Heart right ventricle (tissue), 16 donors: ENCODE measurements around the gene ROBO1. TPM values are rescaled to one million over a fixed set of nuclear protein-coding genes. Genes with fewer than 3 reads are reported as not detected.

ENCODE experiments used
- ATAC-seq, 8 donors: fragments of 200-7000 bp; cut with Tn5 transposase; one replicate each; pipeline ENCODE4 v1.9.1; 2020; ENCODE audit warnings: mild to moderate bottlenecking in 8 of 8, moderate library complexity in 8 of 8, moderate number of reproducible peaks in 1 of 8
- DNase-seq, 2 donors: peaks; one replicate each; pipeline ENCODE4 v3.0.0-alpha.2; 2020
- H3K27ac ChIP-seq, 10 donors: fragments of 200-600 bp; sonication (generic) in 2 of 10; one replicate each; pipeline versions ENCODE4 v1.5.0 to v1.8.0; 2020 to 2022; ENCODE audit warnings: mild to moderate bottlenecking in 3 of 10
- H3K27me3 ChIP-seq, 7 donors: fragments of 200-600 bp; one replicate each; pipeline ENCODE4 v1.8.0; 2021 to 2022; ENCODE audit warnings: mild to moderate bottlenecking in 2 of 7
- H3K36me3 ChIP-seq, 9 donors: fragments of 200-600 bp; sonication (generic) in 1 of 9; one replicate each; pipeline versions ENCODE4 v1.5.0 to v1.8.0; 2020 to 2022; ENCODE audit warnings: mild to moderate bottlenecking in 2 of 9
- H3K4me1 ChIP-seq, 9 donors: fragments of 200-600 bp; sonication (generic) in 1 of 9; one replicate each; pipeline versions ENCODE4 v1.5.0 to v1.8.0; 2020 to 2022; ENCODE audit warnings: mild to moderate bottlenecking in 4 of 9
- H3K4me3 ChIP-seq, 10 donors: fragments of 200-600 bp; sonication (generic) in 2 of 10; one replicate each; pipeline versions ENCODE4 v1.5.0 to v1.8.0; 2020 to 2022; ENCODE audit warnings: mild to moderate bottlenecking in 7 of 10, moderate library complexity in 2 of 10
- H3K9me3 ChIP-seq, 11 donors: fragments of 200-600 bp in 10 of 11; sonication (generic) in 2 of 11; one replicate each; pipeline versions ENCODE4 v1.5.0 to v1.8.0; 2013 to 2022; ENCODE audit warnings: mild to moderate bottlenecking in 2 of 11, control low read depth in 1 of 11, moderate library complexity in 1 of 11
- CTCF ChIP-seq, 9 donors: fragments of 200-600 bp; sonication (generic) in 2 of 9; IDR thresholded peaks; one replicate each; pipeline versions ENCODE4 v1.5.0 to v1.8.0; 2021 to 2022; ENCODE audit warnings: antibody characterized with exemption in 9 of 9, mild to moderate bottlenecking in 5 of 9, moderate library complexity in 1 of 9
- WGBS, 2 donors: extraction: QIAGEN DNeasy Blood & Tissue Kit; methylation state at CpG; one replicate each; pipeline ENCODE4 v1.1.7; 2013; ENCODE audit warnings: inconsistent platforms in 1 of 2; 5-methylcytosine and 5-hydroxymethylcytosine counted together
- intact Hi-C, 10 donors: fragments of 100-400 bp; cut with DNase I; formaldehyde crosslinking; loops; one replicate each; pipeline versions ENCODE4 v1.11.1 to v1.14.2; 2022
- polyA plus RNA-seq, 2 donors: library from polyadenylated mRNA; stranded (reverse); fragments of 200-250 nt; gene quantifications; one replicate each; pipeline ENCODE4 v1.2.3, GENCODE V29; 2013
- total RNA-seq, 10 donors: library from RNA; stranded (reverse); fragmentation: NEBNext Ultra II Directional in 3 of 10; extraction: Animal tissue kit (Norgen Biotek cat#: 25700) in 3 of 10; gene quantifications; one replicate each; pipeline versions ENCODE4 v1.2.1 to v1.2.4, GENCODE V29; 2021 to 2023
- donor health status: Arrhythmogenic right ventricular cardiomyopathy.
- donor health status: ischemic (EF 13 %, LVEDD 7.1; RV severe dilation, severe dysfunction).
- donor health status: healthy with polysubstance abuse.
- donor health status: DM: no; HTN: yes; CAD: no.
- donor health status: DM: no; HTN: no; CAD: no.
- donor health status: ischemic (EF 25% LVEDD 6.9; RV normal size, moderate dysfunction).
- donor health status: ischemic (EF 25% LVEDD 5.7; RV mildly dilated, moderate dysfunction).
- donor health status: healthy.
- donor health status: DM: yes; HTN: yes; CAD: no.
- donor health status: Ischemic cardiomyopathy.
- donor health status: ischemic (EF 35%, LVEDD 5.7; RV mildly dilated, moderate dysfunction).
- donor health status: nonischemic (EF 11% LVEDD 7.7; RV severe dilation, severe dysfunction).
- donor health status: DM: yes; HTN: yes; CAD: no.
- donor health status: PGD.
- donor health status: ischemic (EF 29% LVEDD 5.4; RV normal size, mild dysfunction).
- donor health status: nonischemic (EF 23%, LVEDD 6.1; RV moderate dilation, normal function).

ROBO1 gene
- total and polyA plus RNA-seq, 12 donors: 2.8 to 13.9 (median 5.6) TPM

- DNase-seq: no peak
- Histone ChIP-seq H3K36me3 (no peaks in the 10 kb centered on the region), H3K4me3 (no peak overlapping the region), H3K9me3 (no peaks in the 10 kb centered on the region), H3K27ac (no peak overlapping the region), H3K4me1 (no peaks in the 10 kb centered on the region), H3K27me3 (no peaks in the 10 kb centered on the region)
- no peak for TF ChIP-seq CTCF (IDR thresholded peaks at IDR 0.05)
- 91 to 100% methylated on average over 1 of the region's 1 CpG for whole genome bisulfite sequencing, 2 donors
- ATAC-seq: no peak
- intact Hi-C loops: no loop called here
Observed at GRCh38 chr3:79478620-79479019, 289.2 kb downstream of the ROBO1 start.

- ATAC-seq (no peak), DNase-seq (no peak)
- no peaks in the 10 kb centered on the region for H3K36me3 ChIP-seq
- no peak overlapping the region for H3K27ac ChIP-seq
- H3K9me3 ChIP-seq: no peaks in the 10 kb centered on the region
- intact Hi-C loops: no loop called here
- 56 to 62% methylated on average over 1 of the region's 1 CpG for WGBS, 2 donors
- H3K4me3 ChIP-seq: no peak overlapping the region
- H3K27me3 ChIP-seq: no peaks in the 10 kb centered on the region
- no peaks in the 10 kb centered on the region for H3K4me1 ChIP-seq
- TF ChIP-seq CTCF (IDR thresholded peaks at IDR 0.05): no peak
Observed at GRCh38 chr3:79477242-79477641, 290.6 kb downstream of the ROBO1 start.

- Histone ChIP-seq H3K9me3 (peaks cover 0 to 7% (median 0%) of the 10 kb centered on the region in 11 donors), H3K4me3 (no peak overlapping the region), H3K4me1 (no peaks in the 10 kb centered on the region), H3K27ac (no peak overlapping the region), H3K27me3 (no peaks in the 10 kb centered on the region), H3K36me3 (no peaks in the 10 kb centered on the region)
- intact Hi-C loops: no loop called here
- DNase-seq (no peak), ATAC-seq (no peak)
- no peak for TF ChIP-seq CTCF (IDR thresholded peaks at IDR 0.05)
- 76 to 81% methylated on average over 2 of the region's 2 CpGs for WGBS, 2 donors
Observed at GRCh38 chr3:79473993-79474392, 293.8 kb downstream of the ROBO1 start.

GRCh38 chr3:79467721-79468120 is 300.1 kb downstream of the ROBO1 start:
- Histone ChIP-seq H3K4me1 (no peaks in the 10 kb centered on the region), H3K9me3 (peaks cover 0 to 7% (median 0%) of the 10 kb centered on the region in 11 donors), H3K36me3 (no peaks in the 10 kb centered on the region), H3K27me3 (no peaks in the 10 kb centered on the region), H3K27ac (no peak overlapping the region), H3K4me3 (no peak overlapping the region)
- intact Hi-C loops: no loop called here
- ATAC-seq (no peak), DNase-seq (no peak)
- WGBS, 2 donors: 64 to 85% methylated on average over 3 of the region's 3 CpGs
- TF ChIP-seq CTCF (IDR thresholded peaks at IDR 0.05): no peak
